HG03521 (cell line): Measurements from ENCODE around the gene DKK3.
A peak's percentile ranks its signal among the peaks of the same experiment; 100 is the strongest.

Source experiments
- ATAC-seq: cut with Tn5 transposase; IDR thresholded peaks from one replicate; pipeline ENCODE4 v1.9.1; 2021; ENCODE audit warnings: mild to moderate bottlenecking, moderate library complexity; ENCODE audit not compliant: unreplicated experiment

DKK3 gene

GRCh38 chr11:11948242-11948947, 60.0 kb downstream of the DKK3 start:
- ATAC-seq, result no peak

GRCh38 chr11:11947825-11948224, 60.6 kb downstream of the DKK3 start:
- no peak for ATAC-seq

GRCh38 chr11:11946878-11947277, 61.5 kb downstream of the DKK3 start:
- no peak for ATAC-seq

GRCh38 chr11:11946180-11946579, 62.2 kb downstream of the DKK3 start:
- no peak for ATAC-seq

- ATAC-seq, result no peak
Measured at GRCh38 chr11:11944444-11944843, 64.0 kb downstream of the DKK3 start.

- no peak for ATAC-seq
Measured at GRCh38 chr11:11942668-11943067, 65.8 kb downstream of the DKK3 start.

- no peak for ATAC-seq
Measured at GRCh38 chr11:11940551-11940950, 67.9 kb downstream of the DKK3 start.

GRCh38 chr11:11937957-11938356, 70.5 kb downstream of the DKK3 start:
- ATAC-seq, result no peak

- ATAC-seq, result no peak
Measured at GRCh38 chr11:11937433-11937832, 71.0 kb downstream of the DKK3 start.

GRCh38 chr11:11935536-11935935, 72.9 kb downstream of the DKK3 start:
- ATAC-seq, result no peak

GRCh38 chr11:11931461-11932055, 76.9 kb downstream of the DKK3 start:
- ATAC-seq, result peak; percentile 48

- no peak for ATAC-seq
Measured at GRCh38 chr11:11929920-11930319, 78.5 kb downstream of the DKK3 start.

- ATAC-seq, result no peak
Measured at GRCh38 chr11:11923828-11924227, 84.6 kb downstream of the DKK3 start.

- ATAC-seq, result no peak
Measured at GRCh38 chr11:11916981-11917399, 91.4 kb downstream of the DKK3 start.

- ATAC-seq, result no peak
Measured at GRCh38 chr11:11915625-11916024, 92.8 kb downstream of the DKK3 start.

GRCh38 chr11:11913395-11913794, 95.0 kb downstream of the DKK3 start:
- ATAC-seq, result no peak
